Measurements from ENCODE around the gene KCTD7. TPM values are rescaled to one million over a fixed set of nuclear protein-coding genes. Genes with fewer than 3 reads are reported as not detected.

KCTD7 gene
- total RNA-seq, 1 donor from 2014 or later = 5.0 TPM

DNA sequence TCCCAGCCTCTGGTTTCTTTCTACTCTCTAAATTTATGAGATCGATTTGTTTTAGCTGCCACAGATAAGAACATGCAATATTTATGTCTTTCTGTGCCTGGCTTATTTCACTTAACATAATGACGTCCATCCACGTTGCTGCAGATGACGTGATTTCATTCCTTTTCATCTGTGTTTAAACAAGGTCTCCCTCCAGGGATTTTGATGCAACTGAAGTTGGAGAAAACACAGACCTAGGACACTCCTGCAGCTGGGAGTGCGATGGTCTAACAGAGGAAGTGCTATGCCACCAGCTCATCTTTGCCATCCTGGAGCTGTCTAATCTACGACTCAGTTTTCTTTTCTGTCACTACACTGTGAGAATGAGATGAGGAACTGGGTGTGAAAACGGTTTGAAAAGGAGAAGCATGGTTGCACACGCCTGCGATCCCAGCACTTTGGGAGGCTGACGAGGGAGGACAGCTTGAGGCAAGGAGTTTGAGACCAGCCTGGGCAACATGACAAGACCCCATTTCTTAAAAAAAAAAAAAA, 1.5 kb upstream of the KCTD7 start:
- no peak for FAIRE-seq
- no peak overlapping the region for H3K4me3 ChIP-seq (ENCODE audit: low read depth, low read length)
- DNase-seq (ENCODE audit: low read depth) = no peak
- no peaks in the 10 kb centered on the region for H3K27me3 ChIP-seq (ENCODE audit: control insufficient read depth, insufficient read depth, low read length)
- no peaks in the 10 kb centered on the region for H3K36me3 ChIP-seq (ENCODE audit: control insufficient read depth, insufficient read depth, low read length)
- TF ChIP-seq, protein P1, sequence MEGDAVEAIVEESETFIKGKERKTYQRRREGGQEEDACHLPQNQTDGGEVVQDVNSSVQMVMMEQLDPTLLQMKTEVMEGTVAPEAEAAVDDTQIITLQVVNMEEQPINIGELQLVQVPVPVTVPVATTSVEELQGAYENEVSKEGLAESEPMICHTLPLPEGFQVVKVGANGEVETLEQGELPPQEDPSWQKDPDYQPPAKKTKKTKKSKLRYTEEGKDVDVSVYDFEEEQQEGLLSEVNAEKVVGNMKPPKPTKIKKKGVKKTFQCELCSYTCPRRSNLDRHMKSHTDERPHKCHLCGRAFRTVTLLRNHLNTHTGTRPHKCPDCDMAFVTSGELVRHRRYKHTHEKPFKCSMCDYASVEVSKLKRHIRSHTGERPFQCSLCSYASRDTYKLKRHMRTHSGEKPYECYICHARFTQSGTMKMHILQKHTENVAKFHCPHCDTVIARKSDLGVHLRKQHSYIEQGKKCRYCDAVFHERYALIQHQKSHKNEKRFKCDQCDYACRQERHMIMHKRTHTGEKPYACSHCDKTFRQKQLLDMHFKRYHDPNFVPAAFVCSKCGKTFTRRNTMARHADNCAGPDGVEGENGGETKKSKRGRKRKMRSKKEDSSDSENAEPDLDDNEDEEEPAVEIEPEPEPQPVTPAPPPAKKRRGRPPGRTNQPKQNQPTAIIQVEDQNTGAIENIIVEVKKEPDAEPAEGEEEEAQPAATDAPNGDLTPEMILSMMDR (IDR thresholded peaks at IDR 0.05; ENCODE audit: insufficient read depth, low read length, severe bottlenecking) = no peak

DNA sequence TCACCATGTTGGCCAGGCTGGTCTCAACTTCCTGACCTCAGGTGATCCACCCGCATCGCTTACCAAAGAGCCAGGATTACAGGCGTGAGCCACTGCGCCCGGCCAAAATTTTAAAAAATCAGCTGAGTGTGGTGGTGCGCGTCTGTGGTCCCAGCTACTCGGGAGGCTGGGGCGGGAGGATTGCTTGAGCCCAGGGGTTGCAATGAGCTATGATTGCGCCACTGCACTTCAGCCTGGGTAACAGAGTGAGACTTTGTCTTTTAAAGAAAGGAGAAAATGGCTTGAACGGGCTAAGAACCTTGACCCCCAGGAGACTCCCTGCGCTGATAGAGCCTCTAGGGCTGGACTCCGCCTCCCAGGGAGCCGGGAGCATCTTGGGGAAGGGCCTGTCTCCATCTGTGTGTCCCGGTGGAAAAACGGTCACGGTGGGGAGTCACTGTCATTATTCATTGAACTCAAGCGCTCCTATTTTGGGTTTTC, 760 bp upstream of the KCTD7 start:
- FAIRE-seq = no peak
- DNase-seq (ENCODE audit: low read depth) = no peak
- Histone ChIP-seq H3K4me3 (ENCODE audit: low read depth, low read length) (peak overlapping the region; percentile 87), H3K36me3 (ENCODE audit: control insufficient read depth, insufficient read depth, low read length) (no peaks in the 10 kb centered on the region), H3K27me3 (ENCODE audit: control insufficient read depth, insufficient read depth, low read length) (no peaks in the 10 kb centered on the region)
- TF ChIP-seq, protein P1 (IDR thresholded peaks at IDR 0.05; ENCODE audit: insufficient read depth, low read length, severe bottlenecking) = no peak

- no peaks in the 10 kb centered on the region for H3K36me3 ChIP-seq (ENCODE audit: control insufficient read depth, insufficient read depth, low read length)
- DNase-seq (ENCODE audit: low read depth) = no peak
- no peak for FAIRE-seq
- TF ChIP-seq, protein P1 (IDR thresholded peaks at IDR 0.05; ENCODE audit: insufficient read depth, low read length, severe bottlenecking) = no peak
- peak overlapping the region; percentile 52 for H3K4me3 ChIP-seq (ENCODE audit: low read depth, low read length)
- H3K27me3 ChIP-seq (ENCODE audit: control insufficient read depth, insufficient read depth, low read length) = no peaks in the 10 kb centered on the region
Measured at GRCh38 chr7:66629222-66630062, 761 bp downstream of the KCTD7 start.

GRCh38 chr7:66630531-66630930, 1.9 kb downstream of the KCTD7 start:
- no peak overlapping the region for H3K4me3 ChIP-seq (ENCODE audit: low read depth, low read length)
- DNase-seq (ENCODE audit: low read depth) (no peak), FAIRE-seq (no peak)
- TF ChIP-seq, protein P1 (IDR thresholded peaks at IDR 0.05; ENCODE audit: insufficient read depth, low read length, severe bottlenecking) = no peak
- no peaks in the 10 kb centered on the region for H3K36me3 ChIP-seq (ENCODE audit: control insufficient read depth, insufficient read depth, low read length)
- H3K27me3 ChIP-seq (ENCODE audit: control insufficient read depth, insufficient read depth, low read length) = no peaks in the 10 kb centered on the region

DNA sequence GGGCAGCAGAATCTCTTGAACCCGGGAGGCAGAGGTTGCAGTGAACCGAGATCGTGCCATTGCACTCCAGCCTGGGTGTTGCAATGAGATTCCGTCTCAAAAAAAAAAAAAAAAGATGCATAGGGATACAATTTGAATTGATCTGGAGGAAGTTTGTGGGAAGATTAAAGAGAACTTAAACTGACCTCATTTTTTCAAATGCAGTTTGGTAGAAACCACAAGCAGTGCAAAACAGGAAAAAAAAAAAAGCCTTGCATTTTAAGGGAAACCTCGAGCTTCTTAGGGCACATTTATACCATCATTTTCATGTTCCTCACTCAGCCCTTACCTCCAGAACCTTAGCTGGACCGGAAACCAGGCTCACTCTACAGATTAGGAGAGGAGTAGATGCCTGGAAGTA, 2.8 kb downstream of the KCTD7 start:
- no peaks in the 10 kb centered on the region for H3K27me3 ChIP-seq (ENCODE audit: control insufficient read depth, insufficient read depth, low read length)
- TF ChIP-seq, protein P1 (IDR thresholded peaks at IDR 0.05; ENCODE audit: insufficient read depth, low read length, severe bottlenecking) = no peak
- FAIRE-seq (no peak), DNase-seq (ENCODE audit: low read depth) (no peak)
- no peak overlapping the region for H3K4me3 ChIP-seq (ENCODE audit: low read depth, low read length)
- H3K36me3 ChIP-seq (ENCODE audit: control insufficient read depth, insufficient read depth, low read length) = no peaks in the 10 kb centered on the region

Data from bronchial epithelial cell (primary cell).